Stomach (tissue), 4 donors: ENCODE data around the gene PRKG1.

Experiments used
- EP300 ChIP-seq: sonication (generic); formaldehyde crosslinking; IDR thresholded peaks from one replicate; pipeline ENCODE4 v1.6.1; 2017; ENCODE audit warnings: antibody characterized with exemption
- POLR2A ChIP-seq, 4 donors: fragments of 450-650 bp; IDR thresholded peaks; one replicate each; pipeline ENCODE4 v1.6.1; 2016; ENCODE audit warnings: antibody characterized with exemption in 4 of 4, control low read depth in 2 of 4, mild to moderate bottlenecking in 1 of 4, moderate library complexity in 1 of 4
- TF ChIP-seq, protein P1 (sequence below), 7 experiments: fragments of 450-650 bp in 4 of 7; fragments of 200-600 bp in 3 of 7; sonication (generic) in 3 of 7; IDR thresholded peaks; one replicate each; pipeline ENCODE4 v1.5.1; 2016 to 2019; ENCODE audit warnings: antibody characterized with exemption in 7 of 7, control low read depth in 2 of 7, mild to moderate bottlenecking in 1 of 7

DNA sequence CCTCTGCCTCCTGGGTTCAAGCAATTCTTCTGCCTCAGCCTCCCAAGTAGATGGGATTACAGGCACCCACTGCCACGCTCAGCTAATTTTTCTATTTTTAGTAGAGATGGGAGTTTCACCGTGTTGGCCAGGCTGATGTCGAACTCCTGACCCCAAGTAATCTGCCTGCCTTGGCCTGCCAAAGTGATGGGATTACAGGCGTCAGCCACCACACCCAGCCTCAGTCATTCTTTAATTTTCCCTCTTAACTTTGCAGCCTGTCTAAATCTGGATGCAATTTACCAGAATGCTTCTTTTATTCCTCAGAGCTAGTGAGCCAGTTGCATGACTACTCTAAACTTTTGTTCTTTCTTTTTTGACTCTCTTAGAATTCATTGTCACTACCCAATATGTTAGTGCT, 715.6 kb downstream of the PRKG1 start:
- TF ChIP-seq, protein P1, sequence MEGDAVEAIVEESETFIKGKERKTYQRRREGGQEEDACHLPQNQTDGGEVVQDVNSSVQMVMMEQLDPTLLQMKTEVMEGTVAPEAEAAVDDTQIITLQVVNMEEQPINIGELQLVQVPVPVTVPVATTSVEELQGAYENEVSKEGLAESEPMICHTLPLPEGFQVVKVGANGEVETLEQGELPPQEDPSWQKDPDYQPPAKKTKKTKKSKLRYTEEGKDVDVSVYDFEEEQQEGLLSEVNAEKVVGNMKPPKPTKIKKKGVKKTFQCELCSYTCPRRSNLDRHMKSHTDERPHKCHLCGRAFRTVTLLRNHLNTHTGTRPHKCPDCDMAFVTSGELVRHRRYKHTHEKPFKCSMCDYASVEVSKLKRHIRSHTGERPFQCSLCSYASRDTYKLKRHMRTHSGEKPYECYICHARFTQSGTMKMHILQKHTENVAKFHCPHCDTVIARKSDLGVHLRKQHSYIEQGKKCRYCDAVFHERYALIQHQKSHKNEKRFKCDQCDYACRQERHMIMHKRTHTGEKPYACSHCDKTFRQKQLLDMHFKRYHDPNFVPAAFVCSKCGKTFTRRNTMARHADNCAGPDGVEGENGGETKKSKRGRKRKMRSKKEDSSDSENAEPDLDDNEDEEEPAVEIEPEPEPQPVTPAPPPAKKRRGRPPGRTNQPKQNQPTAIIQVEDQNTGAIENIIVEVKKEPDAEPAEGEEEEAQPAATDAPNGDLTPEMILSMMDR (IDR thresholded peaks at IDR 0.05) = no peak
- TF ChIP-seq POLR2A (IDR thresholded peaks at IDR 0.05) (no peak), EP300 (no peak)
